ENCODE data around the gene ZEB2. TPM values are rescaled to one million over a fixed set of nuclear protein-coding genes. Genes with fewer than 3 reads are reported as not detected.
A peak's percentile ranks its signal among the peaks of the same experiment; 100 is the strongest.

The ZEB2 gene
- total RNA-seq, 1 donor from 2014 or later: 0.07 TPM

- Mint-ChIP-seq H3K4me3 (ENCODE audit: low read depth) (no peak overlapping the region), H3K27me3 (peaks cover 21% of the 10 kb centered on the region), H3K27ac (no peak overlapping the region), H3K36me3 (ENCODE audit: insufficient read depth) (no peaks in the 10 kb centered on the region), H3K4me1 (ENCODE audit: low read depth) (no peaks in the 10 kb centered on the region), H3K9me3 (ENCODE audit: low read depth) (peaks cover 2% of the 10 kb centered on the region)
- DNase-seq (ENCODE audit: low spot score, unreplicated experiment): no peak
- TF ChIP-seq CTCF (IDR thresholded peaks at IDR 0.05; ENCODE audit: unreplicated experiment): no peak
Observed at GRCh38 chr2:144396318-144396717, 123.6 kb downstream of the ZEB2 start.

DNA sequence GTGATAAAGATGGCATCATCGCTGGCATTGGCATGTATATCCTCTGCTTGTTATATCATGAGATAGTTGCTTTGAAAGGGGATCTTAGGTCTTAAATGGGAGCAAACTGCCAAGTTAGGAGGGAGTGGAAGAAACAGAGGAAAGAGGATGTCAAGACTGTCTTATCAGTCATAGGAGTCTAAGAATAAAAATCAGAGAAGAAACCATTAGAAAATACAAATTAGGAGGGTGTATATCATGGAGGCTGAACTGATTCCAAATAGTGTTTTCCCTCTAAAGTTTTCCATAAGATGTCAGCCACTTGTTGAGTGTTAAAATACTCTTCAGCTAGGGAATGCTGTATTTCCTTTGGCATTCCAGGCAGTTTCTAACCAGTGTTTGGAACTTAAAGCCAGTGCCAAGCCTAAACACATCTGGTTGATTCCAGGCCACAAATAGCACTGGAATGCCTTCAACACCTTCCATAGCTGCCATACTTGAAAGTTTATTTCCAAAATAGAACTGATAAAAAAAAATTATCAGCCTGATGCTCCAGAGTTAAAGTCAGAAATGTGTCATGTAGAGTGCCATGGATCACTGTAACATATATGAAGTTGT, 129.4 kb downstream of the ZEB2 start:
- Mint-ChIP-seq H3K4me1 (ENCODE audit: low read depth) (no peaks in the 10 kb centered on the region), H3K9me3 (ENCODE audit: low read depth) (no peaks in the 10 kb centered on the region), H3K27me3 (peaks cover 19% of the 10 kb centered on the region), H3K27ac (no peak overlapping the region), H3K36me3 (ENCODE audit: insufficient read depth) (no peaks in the 10 kb centered on the region), H3K4me3 (ENCODE audit: low read depth) (no peak overlapping the region)
- TF ChIP-seq CTCF (IDR thresholded peaks at IDR 0.05; ENCODE audit: unreplicated experiment): no peak
- DNase-seq (ENCODE audit: low spot score, unreplicated experiment): no peak

- no peak overlapping the region for H3K27ac Mint-ChIP-seq
- TF ChIP-seq CTCF (IDR thresholded peaks at IDR 0.05; ENCODE audit: unreplicated experiment): no peak
- no peak for DNase-seq (ENCODE audit: low spot score, unreplicated experiment)
- no peaks in the 10 kb centered on the region for H3K9me3 Mint-ChIP-seq (ENCODE audit: low read depth)
- H3K4me3 Mint-ChIP-seq (ENCODE audit: low read depth): no peak overlapping the region
- H3K27me3 Mint-ChIP-seq: peaks cover 15% of the 10 kb centered on the region
- H3K36me3 Mint-ChIP-seq (ENCODE audit: insufficient read depth): no peaks in the 10 kb centered on the region
- no peaks in the 10 kb centered on the region for H3K4me1 Mint-ChIP-seq (ENCODE audit: low read depth)
Observed at GRCh38 chr2:144389930-144390311, 130.0 kb downstream of the ZEB2 start.

- Mint-ChIP-seq H3K27ac (no peak overlapping the region), H3K4me1 (ENCODE audit: low read depth) (no peaks in the 10 kb centered on the region), H3K4me3 (ENCODE audit: low read depth) (no peak overlapping the region), H3K36me3 (ENCODE audit: insufficient read depth) (no peaks in the 10 kb centered on the region), H3K27me3 (peaks cover 15% of the 10 kb centered on the region), H3K9me3 (ENCODE audit: low read depth) (no peaks in the 10 kb centered on the region)
- DNase-seq (ENCODE audit: low spot score, unreplicated experiment): peak; percentile 11
- no peak for TF ChIP-seq CTCF (IDR thresholded peaks at IDR 0.05; ENCODE audit: unreplicated experiment)
Observed at GRCh38 chr2:144389151-144389929, 130.6 kb downstream of the ZEB2 start.

DNA sequence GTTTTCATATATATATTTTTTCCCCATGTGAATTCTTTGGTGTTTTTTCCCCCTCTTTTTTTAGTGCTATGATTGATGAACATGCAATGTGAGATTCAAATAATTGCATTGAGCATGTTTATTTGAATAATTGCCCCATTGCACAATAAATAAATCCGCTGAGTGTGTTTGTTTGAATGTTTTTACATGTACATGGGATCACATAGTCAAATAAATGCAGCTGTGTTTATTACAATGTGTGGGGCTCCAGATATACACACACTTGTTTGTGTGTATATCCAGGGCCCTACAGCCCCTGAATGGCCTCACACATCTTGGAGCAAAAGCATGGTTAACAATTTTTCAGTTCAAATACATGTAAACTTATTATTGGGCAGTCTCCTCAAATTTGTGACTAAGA, 134.5 kb downstream of the ZEB2 start:
- no peaks in the 10 kb centered on the region for H3K36me3 Mint-ChIP-seq (ENCODE audit: insufficient read depth)
- TF ChIP-seq CTCF (IDR thresholded peaks at IDR 0.05; ENCODE audit: unreplicated experiment): no peak
- H3K4me3 Mint-ChIP-seq (ENCODE audit: low read depth): no peak overlapping the region
- peaks cover 4% of the 10 kb centered on the region for H3K9me3 Mint-ChIP-seq (ENCODE audit: low read depth)
- no peak for DNase-seq (ENCODE audit: low spot score, unreplicated experiment)
- H3K27ac Mint-ChIP-seq: no peak overlapping the region
- H3K27me3 Mint-ChIP-seq: peaks cover 27% of the 10 kb centered on the region
- H3K4me1 Mint-ChIP-seq (ENCODE audit: low read depth): no peaks in the 10 kb centered on the region
